IPS DF 4.7 (cell line): ENCODE measurements around the gene LAMB3.

Experiments used
- DNase-seq: peaks from one replicate; pipeline ENCODE4 v3.0.0-alpha.2; 2013; ENCODE audit warnings: low spot score; ENCODE audit errors: extremely low read depth

LAMB3 gene

GRCh38 chr1:209618756-209619420, 33.3 kb downstream of the LAMB3 start:
- DNase-seq: no peak

DNA sequence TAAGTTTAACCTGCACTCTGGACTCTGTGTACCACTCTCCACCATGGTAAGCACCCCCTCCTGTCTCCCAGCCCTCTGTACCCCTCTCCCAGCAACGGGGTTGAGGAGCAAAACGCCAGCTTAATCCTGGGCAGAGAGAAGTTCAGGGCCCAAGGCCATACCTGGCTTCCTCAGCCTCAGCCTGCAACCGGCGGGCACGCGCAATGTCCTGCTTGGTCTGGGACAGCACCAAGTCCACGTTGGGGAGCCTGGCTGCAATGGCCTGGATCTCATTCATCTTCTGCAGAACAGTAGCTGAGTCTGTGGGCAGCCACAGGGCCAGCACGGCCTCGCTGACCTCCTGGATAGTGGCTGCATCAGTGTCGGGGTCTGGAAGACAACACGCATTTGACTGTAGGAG, 33.9 kb downstream of the LAMB3 start:
- no peak for DNase-seq

- DNase-seq: no peak
These were observed 34.5 kb downstream of the LAMB3 start for GRCh38 chr1:209617755-209618154.

- no peak for DNase-seq
These were observed 35.1 kb downstream of the LAMB3 start for GRCh38 chr1:209617047-209617673.

- DNase-seq: no peak
These were observed 35.7 kb downstream of the LAMB3 start for GRCh38 chr1:209616366-209617046.

DNA sequence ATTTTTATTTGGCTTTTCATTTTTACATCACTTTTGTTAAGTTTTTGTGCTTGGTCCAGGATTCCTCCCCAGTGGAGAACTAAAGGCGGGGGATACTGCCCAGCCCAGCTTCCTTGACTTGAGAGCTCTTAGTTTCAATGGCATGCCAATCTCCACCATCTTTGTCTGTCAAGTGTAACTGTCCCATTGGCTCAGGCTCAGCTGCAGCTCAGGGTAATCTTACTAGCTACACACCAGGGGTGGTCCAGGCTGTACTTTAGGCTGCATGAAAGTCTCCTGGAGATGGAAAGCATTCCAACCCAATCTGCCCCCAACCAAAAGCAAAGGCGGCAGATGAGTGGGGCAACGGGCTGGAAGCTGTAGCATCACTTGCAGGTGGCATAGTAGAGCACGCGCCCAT, 37.3 kb downstream of the LAMB3 start:
- no peak for DNase-seq

GRCh38 chr1:209614151-209614420, 38.1 kb downstream of the LAMB3 start:
- DNase-seq: no peak

DNA sequence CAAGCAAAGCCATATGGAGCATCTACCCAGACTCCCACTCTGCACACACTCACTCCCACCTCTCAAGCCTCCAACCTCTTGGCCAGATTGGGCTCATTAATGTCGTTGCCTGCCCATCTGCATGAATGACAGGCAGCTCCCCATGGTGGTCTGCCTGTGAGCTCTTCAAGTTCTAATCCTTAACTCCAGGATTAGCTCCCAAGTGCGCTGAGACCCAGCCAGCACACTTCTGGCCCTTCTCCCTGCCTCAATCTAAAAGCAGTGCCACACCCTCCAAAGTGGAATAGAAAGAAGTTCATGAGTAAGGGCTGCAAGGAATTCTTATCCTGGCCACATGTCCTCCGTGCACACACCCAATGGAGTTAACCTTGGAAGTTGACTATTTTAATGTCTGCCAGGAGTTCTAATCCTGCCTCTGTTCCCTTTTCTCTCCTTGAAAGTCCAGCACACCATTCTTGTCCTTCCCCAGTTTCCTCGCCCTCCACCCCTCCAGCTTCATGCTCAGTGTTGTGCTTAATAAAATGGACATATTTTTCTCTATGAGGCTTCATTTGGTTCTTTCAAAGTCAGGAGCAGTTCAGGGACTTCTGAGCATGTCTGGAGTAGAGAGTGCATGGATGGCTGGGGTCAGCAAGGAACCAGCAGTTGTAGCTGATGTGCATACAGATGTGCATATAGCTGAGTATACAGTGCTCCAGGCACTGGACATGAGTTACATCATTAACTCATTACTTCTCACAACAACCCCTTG, 38.6 kb downstream of the LAMB3 start:
- DNase-seq: no peak

- no peak for DNase-seq
These were observed 39.4 kb downstream of the LAMB3 start for GRCh38 chr1:209612646-209613399.

DNA sequence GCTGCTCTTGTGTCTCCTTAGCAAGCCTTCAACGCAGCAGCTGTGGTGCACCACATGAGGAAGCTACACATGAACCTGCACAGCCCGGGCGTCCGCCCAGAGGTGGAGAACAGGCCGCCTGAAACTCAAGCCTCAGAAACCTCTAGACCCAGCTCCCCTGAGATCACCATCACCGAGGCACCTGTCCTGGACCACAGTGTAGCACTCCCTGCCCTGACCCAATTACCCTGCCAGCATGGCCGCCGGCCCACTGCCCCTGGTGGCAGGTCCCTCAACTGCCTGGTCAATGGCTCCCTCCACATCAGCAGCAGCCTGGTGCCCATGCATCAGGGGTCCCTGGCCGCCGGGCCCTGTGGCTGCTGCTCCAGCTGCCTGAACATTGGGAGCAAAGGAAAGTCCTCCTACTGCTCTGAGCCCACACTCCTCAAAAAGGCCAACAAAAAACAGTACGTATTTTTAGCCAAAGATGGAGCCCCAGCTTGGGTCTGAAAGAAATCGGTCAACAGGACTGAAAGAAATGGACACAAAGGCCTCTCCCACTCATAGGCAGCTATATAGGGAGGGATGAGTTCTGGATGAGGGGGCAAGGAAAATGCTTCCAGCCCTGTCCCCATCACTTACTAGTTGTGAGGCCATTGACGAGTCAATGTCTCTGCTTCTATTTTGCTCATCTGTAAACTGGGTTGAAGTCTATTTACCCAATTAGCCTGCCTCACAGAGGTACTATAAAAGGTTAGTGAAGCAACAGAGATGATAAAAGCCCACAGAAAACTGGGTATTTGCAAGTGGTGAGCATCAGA, 40.3 kb downstream of the LAMB3 start:
- no peak for DNase-seq

GRCh38 chr1:209610631-209610905, 41.7 kb downstream of the LAMB3 start:
- DNase-seq: no peak

- no peak for DNase-seq
These were observed 42.2 kb downstream of the LAMB3 start for GRCh38 chr1:209609791-209610630.

- DNase-seq: no peak
These were observed 43.0 kb downstream of the LAMB3 start for GRCh38 chr1:209609041-209609790.

DNA sequence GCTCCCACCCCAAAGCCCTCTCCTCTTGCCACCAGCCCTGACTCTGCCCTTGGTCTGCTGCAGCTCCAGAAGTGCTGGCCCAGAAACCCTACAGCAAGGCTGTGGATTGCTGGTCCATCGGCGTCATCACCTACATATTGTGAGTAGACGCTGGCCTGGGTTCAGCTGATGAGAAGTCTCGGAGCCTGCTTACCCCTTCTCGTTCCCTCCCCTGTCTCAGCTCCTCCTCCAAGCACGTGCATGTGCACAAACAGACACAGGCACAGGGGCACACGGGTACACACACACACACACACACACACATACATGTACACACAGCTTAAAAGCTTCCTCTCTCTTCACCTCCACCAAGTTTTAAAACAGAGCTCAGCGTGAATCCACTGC, 44.4 kb downstream of the LAMB3 start:
- DNase-seq: no peak

GRCh38 chr1:209607102-209607794, 45.0 kb downstream of the LAMB3 start:
- DNase-seq: no peak

GRCh38 chr1:209603877-209604276, 48.3 kb downstream of the LAMB3 start:
- DNase-seq: no peak

DNA sequence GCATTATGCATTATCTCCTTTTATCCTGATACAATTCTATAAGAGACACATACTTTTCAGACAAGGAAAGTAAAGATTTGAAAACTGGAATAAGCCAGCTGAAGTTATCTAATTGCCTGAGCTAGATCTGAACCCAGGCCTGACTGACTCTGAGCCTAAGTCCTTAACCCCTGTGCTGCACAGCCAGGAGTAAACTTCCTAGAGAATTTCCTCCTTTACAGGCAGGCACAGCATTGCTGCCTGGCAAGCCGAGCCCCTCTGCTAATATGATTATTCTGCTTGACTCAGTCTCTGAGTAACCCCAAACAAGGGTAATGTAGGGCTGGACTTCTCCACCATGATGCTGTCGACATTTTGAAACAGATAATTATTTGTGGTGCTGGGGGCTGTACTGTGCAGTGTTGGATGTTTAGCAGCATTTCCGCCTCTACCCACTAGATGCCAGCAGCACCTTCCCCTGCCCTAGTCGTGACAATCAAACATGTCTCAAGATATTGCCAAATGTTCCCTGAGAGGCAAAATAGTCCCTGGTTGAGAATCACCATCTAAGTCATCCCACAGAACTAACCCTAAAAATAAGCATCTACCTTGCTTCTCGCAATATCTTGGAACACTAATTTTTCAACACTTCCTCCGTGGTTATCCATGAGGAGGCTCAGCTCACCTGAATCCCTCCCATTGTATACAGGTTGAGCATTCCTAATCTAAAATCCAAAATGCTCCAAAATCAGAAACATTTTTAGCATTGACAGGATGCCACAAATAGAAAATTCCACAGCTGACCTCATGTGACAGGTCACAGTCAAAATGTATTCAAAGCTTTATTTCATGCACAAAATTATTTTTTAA, 50.2 kb downstream of the LAMB3 start:
- no peak for DNase-seq

DNA sequence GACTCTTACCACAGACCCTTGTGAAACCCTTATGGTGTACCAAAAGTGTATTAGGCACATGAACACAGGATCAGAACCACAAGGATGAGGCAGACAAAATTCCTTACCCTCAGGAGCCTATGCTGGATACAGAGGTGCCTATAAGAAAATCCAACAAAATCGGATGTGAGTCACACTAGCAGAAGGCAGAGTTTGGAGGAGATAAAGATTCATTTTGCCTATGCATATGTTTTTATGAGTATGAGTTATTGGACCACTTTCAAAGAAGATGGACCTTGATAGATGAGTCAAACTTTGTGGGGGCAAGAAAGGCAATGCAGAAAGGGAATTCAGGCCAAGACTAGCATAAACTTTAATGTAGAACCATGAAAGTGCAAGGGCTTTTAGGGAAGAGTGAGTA, 51.7 kb downstream of the LAMB3 start:
- no peak for DNase-seq
